ENCODE results near the gene RAB10. TPM values are rescaled to one million over a fixed set of nuclear protein-coding genes. Genes with fewer than 3 reads are reported as not detected.
A peak's percentile ranks its signal among the peaks of the same experiment; 100 is the strongest.

Gene RAB10
- total RNA-seq, 1 donor from 2014 or later, result 135 TPM

DNA sequence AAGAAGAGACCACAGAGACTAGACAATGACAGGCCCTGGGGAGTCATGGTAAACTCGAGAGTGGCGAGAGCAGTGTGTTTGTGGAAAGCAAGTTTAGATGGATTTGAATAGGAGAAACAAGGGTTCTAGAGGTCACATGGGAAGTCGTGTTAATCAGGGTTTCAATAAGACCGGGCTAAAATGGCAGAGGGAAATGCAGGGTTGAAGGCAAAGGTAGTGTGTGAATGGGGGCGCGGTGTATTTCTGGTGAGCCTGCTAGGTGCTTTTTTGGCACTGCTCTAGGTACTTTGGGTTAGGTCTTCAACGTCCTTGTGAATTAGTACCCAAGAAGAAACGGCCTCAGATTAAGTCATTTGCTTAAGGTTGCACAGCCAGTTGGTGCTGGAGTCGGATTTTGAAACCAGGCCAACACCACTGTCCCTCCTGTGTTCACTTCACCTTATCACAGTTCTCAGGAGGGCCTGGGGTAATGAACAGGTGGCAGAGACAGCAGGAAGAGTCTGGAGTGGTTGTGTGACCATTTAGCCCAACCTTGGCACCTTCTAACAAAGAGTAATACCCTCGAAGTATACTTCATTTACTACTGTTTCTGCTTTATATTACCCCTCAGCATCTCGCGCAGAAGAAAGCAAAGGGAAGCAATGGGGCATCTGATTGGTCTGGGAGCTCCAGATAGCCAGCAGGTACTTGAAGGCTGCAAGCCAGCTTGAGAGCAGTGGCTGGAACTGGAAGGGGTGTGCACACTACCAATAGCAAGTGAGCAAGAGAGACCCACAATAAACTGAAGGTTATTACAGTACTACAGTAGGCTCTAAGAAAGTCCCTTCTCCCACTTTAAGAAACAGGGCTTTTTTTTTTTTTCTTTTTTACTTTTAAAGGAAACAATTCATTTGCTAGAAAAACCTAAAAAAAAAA, 105.6 kb downstream of the RAB10 start:
- Histone ChIP-seq H3K4me1 (no peaks in the 10 kb centered on the region), H3K4me3 (no peak overlapping the region), H3K36me3 (peaks cover 0 to 6% of the 10 kb centered on the region in 2 donors), H3K27ac (no peak overlapping the region), H3K9me3 (no peaks in the 10 kb centered on the region), H3K27me3 (no peaks in the 10 kb centered on the region)
- intact Hi-C loops (cut with DNase I), result loop anchor here (10.0 kb wide), 1 partner anchor 185 kb away; no protein-coding TSS in a partner anchor
- no peak for DNase-seq (ENCODE audit: extremely low spot score in 2 of 2)
- TF ChIP-seq POLR2A (IDR thresholded peaks at IDR 0.05), result no peak
- TF ChIP-seq, protein P1, sequence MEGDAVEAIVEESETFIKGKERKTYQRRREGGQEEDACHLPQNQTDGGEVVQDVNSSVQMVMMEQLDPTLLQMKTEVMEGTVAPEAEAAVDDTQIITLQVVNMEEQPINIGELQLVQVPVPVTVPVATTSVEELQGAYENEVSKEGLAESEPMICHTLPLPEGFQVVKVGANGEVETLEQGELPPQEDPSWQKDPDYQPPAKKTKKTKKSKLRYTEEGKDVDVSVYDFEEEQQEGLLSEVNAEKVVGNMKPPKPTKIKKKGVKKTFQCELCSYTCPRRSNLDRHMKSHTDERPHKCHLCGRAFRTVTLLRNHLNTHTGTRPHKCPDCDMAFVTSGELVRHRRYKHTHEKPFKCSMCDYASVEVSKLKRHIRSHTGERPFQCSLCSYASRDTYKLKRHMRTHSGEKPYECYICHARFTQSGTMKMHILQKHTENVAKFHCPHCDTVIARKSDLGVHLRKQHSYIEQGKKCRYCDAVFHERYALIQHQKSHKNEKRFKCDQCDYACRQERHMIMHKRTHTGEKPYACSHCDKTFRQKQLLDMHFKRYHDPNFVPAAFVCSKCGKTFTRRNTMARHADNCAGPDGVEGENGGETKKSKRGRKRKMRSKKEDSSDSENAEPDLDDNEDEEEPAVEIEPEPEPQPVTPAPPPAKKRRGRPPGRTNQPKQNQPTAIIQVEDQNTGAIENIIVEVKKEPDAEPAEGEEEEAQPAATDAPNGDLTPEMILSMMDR (IDR thresholded peaks at IDR 0.05), result no peak
- no peak for TF ChIP-seq POLR2AphosphoS5 (IDR thresholded peaks at IDR 0.05; ENCODE audit: insufficient read depth in 1 of 2, low read depth in 1 of 2)

DNA sequence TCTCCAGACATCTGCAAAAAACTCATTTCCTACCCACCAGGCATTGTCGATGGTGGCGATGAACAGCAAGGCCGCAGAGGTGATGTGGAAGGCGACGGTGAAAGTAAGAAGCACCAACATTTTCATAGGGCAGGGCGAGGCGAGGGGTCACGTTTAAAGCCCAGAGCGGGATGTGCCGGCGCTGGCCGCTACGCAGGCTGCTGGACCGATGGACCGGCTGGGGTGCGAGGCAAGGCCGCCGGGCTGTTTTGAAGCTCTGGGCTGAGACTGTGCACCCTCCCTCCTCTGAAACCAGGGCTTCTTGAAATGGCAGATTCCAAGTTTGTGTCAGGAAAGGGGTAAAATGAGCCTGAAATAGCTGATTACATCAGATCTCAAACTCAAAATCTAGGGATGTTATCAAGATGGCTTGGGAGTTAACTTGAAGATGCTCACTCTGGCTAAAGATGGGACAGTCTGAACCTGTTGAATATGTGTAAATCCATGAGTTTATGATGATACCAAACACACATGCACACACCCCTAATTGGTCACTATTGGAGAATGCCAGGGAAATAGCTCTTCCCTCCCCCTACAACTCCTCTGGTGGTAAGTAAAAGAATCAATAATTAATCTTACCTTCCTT, 107.4 kb downstream of the RAB10 start:
- no peak overlapping the region for H3K4me3 ChIP-seq
- TF ChIP-seq POLR2A (IDR thresholded peaks at IDR 0.05) (no peak), POLR2AphosphoS5 (IDR thresholded peaks at IDR 0.05; ENCODE audit: insufficient read depth in 1 of 2, low read depth in 1 of 2) (no peak)
- TF ChIP-seq, protein P1 (IDR thresholded peaks at IDR 0.05), result no peak
- H3K27me3 ChIP-seq, result no peaks in the 10 kb centered on the region
- no peak for DNase-seq (ENCODE audit: extremely low spot score in 2 of 2)
- intact Hi-C loops (cut with DNase I), result loop anchor here (10.0 kb wide), 1 partner anchor 186 kb away; no protein-coding TSS in a partner anchor
- no peaks in the 10 kb centered on the region for H3K9me3 ChIP-seq
- H3K27ac ChIP-seq, result no peak overlapping the region
- no peaks in the 10 kb centered on the region for H3K4me1 ChIP-seq
- peaks cover 0 to under 1% of the 10 kb centered on the region in 2 donors for H3K36me3 ChIP-seq

DNA sequence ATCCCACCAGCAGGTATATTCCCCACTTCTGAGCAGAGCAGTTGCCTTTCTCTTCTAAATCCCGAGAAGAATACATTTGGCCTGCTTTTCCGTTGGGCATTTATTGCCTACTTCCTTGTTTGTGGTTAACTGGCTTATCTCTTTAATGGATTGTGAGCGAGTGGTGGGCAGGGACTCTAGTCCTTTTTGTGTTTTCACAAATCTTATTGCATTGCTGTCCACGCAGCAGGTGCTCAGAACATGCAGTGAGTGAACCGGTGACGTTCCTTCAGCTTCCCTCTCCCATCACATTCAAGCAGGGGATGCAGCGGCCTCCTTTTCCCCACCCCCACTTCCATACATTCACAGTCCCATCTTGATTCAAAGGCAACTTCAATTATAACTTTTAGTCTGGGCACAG, 110.1 kb downstream of the RAB10 start:
- H3K9me3 ChIP-seq, result no peaks in the 10 kb centered on the region
- no peak overlapping the region for H3K27ac ChIP-seq
- no peaks in the 10 kb centered on the region for H3K27me3 ChIP-seq
- no peak for TF ChIP-seq POLR2A (IDR thresholded peaks at IDR 0.05)
- TF ChIP-seq, protein P1 (IDR thresholded peaks at IDR 0.05), result no peak
- TF ChIP-seq POLR2AphosphoS5 (IDR thresholded peaks at IDR 0.05; ENCODE audit: insufficient read depth in 1 of 2, low read depth in 1 of 2), result no peak
- H3K4me3 ChIP-seq, result no peak overlapping the region
- intact Hi-C loops (cut with DNase I), result loop anchor here (10.0 kb wide), 1 partner anchor 189 kb away; no protein-coding TSS in a partner anchor
- H3K36me3 ChIP-seq, result no peaks in the 10 kb centered on the region
- DNase-seq (ENCODE audit: extremely low spot score in 2 of 2), result no peak
- H3K4me1 ChIP-seq, result no peaks in the 10 kb centered on the region

DNA sequence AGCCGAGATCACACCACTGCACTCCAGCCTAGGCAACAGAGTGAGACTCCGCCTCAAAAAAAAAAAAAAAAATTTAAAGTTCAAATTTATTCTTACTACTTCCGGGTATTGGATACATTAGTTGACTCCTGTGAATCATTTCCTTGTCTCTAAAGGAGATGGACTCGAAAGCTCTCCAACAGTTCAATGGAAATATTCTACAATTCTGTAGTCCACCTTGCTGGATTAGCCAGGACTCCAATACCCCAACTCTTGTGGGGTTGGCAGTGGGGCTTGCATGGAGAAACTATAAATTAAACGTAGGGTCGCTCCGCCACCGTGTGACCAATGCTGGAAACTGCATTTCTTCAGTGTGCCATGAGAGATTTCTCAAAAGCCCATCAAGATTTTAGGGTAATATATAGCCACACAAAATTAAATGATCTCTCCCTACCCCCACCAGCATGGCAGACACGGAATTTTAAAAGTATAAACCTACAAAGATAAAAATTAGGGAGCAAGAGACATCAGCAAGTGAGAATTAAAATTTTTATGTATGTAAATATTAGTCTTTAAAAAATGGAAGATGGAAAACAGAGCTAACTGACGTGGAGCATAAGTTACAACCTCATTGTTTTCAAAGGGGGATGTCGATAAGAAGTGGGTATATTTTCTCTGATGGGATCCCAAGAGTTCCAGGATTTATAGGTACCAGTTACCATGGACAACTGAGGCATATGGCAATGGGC, 111.2 kb downstream of the RAB10 start:
- Histone ChIP-seq H3K4me1 (no peaks in the 10 kb centered on the region), H3K9me3 (no peaks in the 10 kb centered on the region), H3K4me3 (no peak overlapping the region), H3K27ac (no peak overlapping the region), H3K36me3 (no peaks in the 10 kb centered on the region), H3K27me3 (no peaks in the 10 kb centered on the region)
- DNase-seq (ENCODE audit: extremely low spot score in 2 of 2), result no peak
- intact Hi-C loops (cut with DNase I), result loop anchor here (10.0 kb wide), 1 partner anchor 190 kb away; no protein-coding TSS in a partner anchor
- TF ChIP-seq POLR2A (IDR thresholded peaks at IDR 0.05), result no peak
- TF ChIP-seq, protein P1 (IDR thresholded peaks at IDR 0.05), result peak; percentile 73 to 86 (median 78)
